Retina (tissue), 1 donor: ENCODE results near the gene ZNF529.

Experiments
- DNase-seq: peaks from one replicate; pipeline ENCODE4 v3.0.0-alpha.2; 2016

Gene ZNF529

DNA sequence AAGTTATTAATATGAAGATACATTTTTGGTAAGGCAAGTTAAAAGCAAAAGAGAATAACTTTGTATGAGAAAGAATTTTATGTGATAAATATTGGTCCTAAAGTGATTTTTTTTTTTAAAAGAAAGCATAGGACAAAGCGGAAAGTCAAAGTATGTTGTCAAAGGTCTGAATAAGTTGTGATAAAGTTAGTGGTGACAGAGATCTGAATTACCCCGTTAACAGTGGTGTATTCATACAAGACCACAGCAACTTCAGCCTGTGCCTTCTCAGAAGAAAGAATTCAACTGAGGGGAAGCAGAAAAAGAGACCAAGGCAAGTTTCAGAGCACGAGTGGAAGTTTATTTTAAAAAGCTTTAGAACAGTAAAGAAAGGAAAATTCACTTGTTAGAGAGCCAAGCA is 64.8 kb downstream of the ZNF529 start:
- no peak for DNase-seq

DNA sequence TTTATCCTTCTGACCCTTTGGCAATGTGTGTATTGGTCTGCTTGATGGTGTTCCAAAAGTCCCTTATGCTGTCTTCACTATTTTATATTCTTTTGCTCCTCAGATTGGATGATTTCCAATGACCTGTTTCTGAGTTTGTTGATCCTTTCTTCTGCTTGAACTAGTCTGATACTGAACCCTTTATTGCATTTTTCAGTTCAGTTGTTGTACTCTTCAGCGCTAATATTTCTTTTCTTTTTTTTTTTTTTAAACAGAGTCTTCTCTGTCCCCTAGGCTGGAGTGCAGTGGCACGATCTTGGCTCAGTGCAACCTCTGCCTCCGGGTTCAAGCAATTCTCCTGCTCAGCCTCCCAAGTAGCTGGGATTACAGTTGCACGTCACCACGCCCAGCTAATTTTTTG is 71.1 kb downstream of the ZNF529 start:
- DNase-seq, result no peak

DNA sequence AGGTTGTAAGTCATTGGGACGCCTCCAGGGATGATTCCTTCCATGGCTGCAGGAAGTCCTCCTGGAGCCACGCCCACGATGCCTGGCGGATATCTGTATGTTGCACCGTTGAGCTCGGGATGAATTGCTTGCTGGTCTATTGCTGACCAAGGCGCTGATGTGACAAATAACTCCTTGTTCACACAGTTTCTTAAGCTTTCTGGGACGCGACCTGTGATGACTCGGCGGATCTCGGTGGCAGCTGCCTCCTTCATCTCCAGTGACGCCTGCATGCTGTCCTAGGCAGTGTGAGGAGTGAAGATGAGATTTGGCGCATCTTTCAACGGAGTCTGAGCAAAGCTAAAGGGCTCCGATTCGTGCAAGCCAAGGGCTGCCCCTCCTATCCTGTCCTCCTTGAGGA is 76.1 kb downstream of the ZNF529 start:
- DNase-seq, result no peak
